ENCODE results near the gene EPB41L2.

Gene EPB41L2

GRCh38 chr6:130796313-130796905 is 266.6 kb downstream of the EPB41L2 start:
- no peak overlapping the region for H3K4me3 ChIP-seq (ENCODE audit: low read depth, low read length)
- DNase-seq (ENCODE audit: low read depth): peak; percentile 81

- H3K4me3 ChIP-seq (ENCODE audit: low read depth, low read length): no peak overlapping the region
These were observed 268.3 kb downstream of the EPB41L2 start for GRCh38 chr6:130794738-130795137.

GRCh38 chr6:130794010-130794697 is 268.9 kb downstream of the EPB41L2 start:
- no peak for DNase-seq (ENCODE audit: low read depth)
- no peak overlapping the region for H3K4me3 ChIP-seq (ENCODE audit: low read depth, low read length)

More at GRCh38 chr6:130794738-130795137, 268.3 kb downstream of the EPB41L2 start:
- no peak for DNase-seq (ENCODE audit: low read depth)
